ENCODE results near the gene PLEKHG7.

- TF ChIP-seq EZH2phosphoT487 (IDR thresholded peaks at IDR 0.05; ENCODE audit: low read depth) = no peak
- TF ChIP-seq CTCF (IDR thresholded peaks at IDR 0.05; ENCODE audit: low read depth, low read length) = no peak
These were observed 68.2 kb downstream of the PLEKHG7 start for GRCh38 chr12:92771001-92771400.
